Liver (tissue), 9 donors: ENCODE results near the gene CCL16. TPM values are rescaled to one million over a fixed set of nuclear protein-coding genes. Genes with fewer than 3 reads are reported as not detected.
A peak's percentile ranks its signal among the peaks of the same experiment; 100 is the strongest.
"Not testable (repeated sequence)": the region's sequence is repeated elsewhere in the genome, so short reads cannot be mapped to it uniquely, and the experiment has no call there.

Source experiments
- DNase-seq: peaks from one replicate; pipeline ENCODE4 v3.0.0-alpha.2; 2017; ENCODE audit warnings: low spot score
- H3K27ac ChIP-seq, 2 donors: one replicate each; pipeline ENCODE4 v1.7.0; 2013; ENCODE audit warnings: inconsistent platforms in 2 of 2, low read length in 2 of 2, control low read depth in 1 of 2, low read depth in 1 of 2, mild to moderate bottlenecking in 1 of 2
- H3K27me3 ChIP-seq, 4 donors: one replicate each; pipeline versions ENCODE4 v1.6.1 to v1.7.0; 2013; ENCODE audit warnings: low read length in 3 of 4, inconsistent platforms in 1 of 4, mild to moderate bottlenecking in 1 of 4, moderate library complexity in 1 of 4; ENCODE audit not compliant: control insufficient read depth in 4 of 4, insufficient read depth in 4 of 4
- H3K36me3 ChIP-seq, 4 donors: one replicate each; pipeline versions ENCODE4 v1.6.1 to v1.7.0; 2013; ENCODE audit warnings: low read length in 3 of 4, mild to moderate bottlenecking in 3 of 4, low read depth in 1 of 4, moderate library complexity in 1 of 4; ENCODE audit not compliant: control insufficient read depth in 4 of 4, insufficient read depth in 3 of 4
- H3K4me1 ChIP-seq, 4 donors: one replicate each; pipeline versions ENCODE4 v1.6.1 to v1.7.0; 2013; ENCODE audit warnings: low read length in 3 of 4, mild to moderate bottlenecking in 3 of 4, moderate library complexity in 1 of 4; ENCODE audit not compliant: control insufficient read depth in 4 of 4, insufficient read depth in 4 of 4
- H3K4me3 ChIP-seq, 3 donors: one replicate each; pipeline versions ENCODE4 v1.6.1 to v1.7.0; 2013; ENCODE audit warnings: low read length in 3 of 3, control low read depth in 1 of 3, low read depth in 1 of 3, mild to moderate bottlenecking in 1 of 3
- H3K9ac ChIP-seq, 2 donors: one replicate each; pipeline ENCODE4 v1.7.0; 2013; ENCODE audit warnings: low read length in 2 of 2, mild to moderate bottlenecking in 2 of 2, moderate library complexity in 2 of 2, control low read depth in 1 of 2, low read depth in 1 of 2
- H3K9me3 ChIP-seq, 4 donors: one replicate each; pipeline versions ENCODE4 v1.6.1 to v1.7.0; 2013; ENCODE audit warnings: low read length in 3 of 4; ENCODE audit not compliant: control insufficient read depth in 4 of 4
- EGR1 ChIP-seq, 2 donors: IDR thresholded peaks; 2 replicates each; pipeline ENCODE4 v1.6.1; 2016 to 2018; ENCODE audit warnings: antibody characterized with exemption in 2 of 2, low read depth in 2 of 2
- FOXA2 ChIP-seq: IDR thresholded peaks from 2 replicates; pipeline ENCODE4 v1.6.1; 2016; ENCODE audit warnings: antibody characterized with exemption
- GABPA ChIP-seq, 2 donors: IDR thresholded peaks in 1 of 2; conservative IDR thresholded peaks in 1 of 2; 2 replicates each; pipeline ENCODE4 v1.6.1; 2016; ENCODE audit warnings: antibody characterized with exemption in 2 of 2, mild to moderate bottlenecking in 1 of 2, moderate library complexity in 1 of 2
- HNF4A ChIP-seq, 2 donors: conservative IDR thresholded peaks; 2 replicates each; pipeline ENCODE4 v1.6.1; 2016; ENCODE audit warnings: antibody characterized with exemption in 2 of 2, mild to moderate bottlenecking in 2 of 2
- HNF4G ChIP-seq: IDR thresholded peaks from 2 replicates; pipeline ENCODE4 v1.6.1; 2016; ENCODE audit warnings: antibody characterized with exemption
- JUND ChIP-seq, 2 donors: IDR thresholded peaks; 2 replicates each; pipeline ENCODE4 v1.6.1; 2016; ENCODE audit warnings: antibody characterized with exemption in 2 of 2
- MAX ChIP-seq: IDR thresholded peaks from 2 replicates; pipeline ENCODE4 v1.6.1; 2016; ENCODE audit warnings: antibody characterized with exemption
- NR2F2 ChIP-seq: IDR thresholded peaks from 2 replicates; pipeline ENCODE4 v1.6.1; 2016; ENCODE audit warnings: antibody characterized with exemption
- RAD21 ChIP-seq, 2 donors: IDR thresholded peaks; 2 replicates each; pipeline ENCODE4 v1.6.1; 2016; ENCODE audit warnings: antibody characterized with exemption in 2 of 2, mild to moderate bottlenecking in 2 of 2
- RXRA ChIP-seq, 2 donors: IDR thresholded peaks; 2 replicates each; pipeline ENCODE4 v1.6.1; 2017 to 2018; ENCODE audit warnings: antibody characterized with exemption in 2 of 2, mild to moderate bottlenecking in 1 of 2
- SP1 ChIP-seq: IDR thresholded peaks from 2 replicates; pipeline ENCODE4 v1.6.1; 2018; ENCODE audit warnings: antibody characterized with exemption, mild to moderate bottlenecking
- WGBS: extraction: QIAGEN DNeasy Blood & Tissue Kit; methylation state at CpG from one replicate; pipeline ENCODE4 v1.1.7; 2013; 5-methylcytosine and 5-hydroxymethylcytosine counted together
- polyA plus RNA-seq, 2 donors: library from polyadenylated mRNA; stranded (reverse) in 1 of 2; unstranded in 1 of 2; fragments of 200-250 nt in 1 of 2; fragments of >200 nt in 1 of 2; fragmentation: Nextera tagmentation in 1 of 2; extraction: Ambion mirVana in 1 of 2; gene quantifications; one replicate each; pipeline versions ENCODE4 v1.2.1 to v1.2.3, GENCODE V29; 2013 to 2015
- total RNA-seq, 2 donors: library from RNA; depleted of rRNA; stranded (reverse); fragments of >200 nt; gene quantifications; one replicate each; pipeline ENCODE4 v1.2.3, GENCODE V29; 2014
- donor health status: healthy.
- donor health status: healthy.
- donor health status: healthy.
- donor health status: healthy.
- donor health status: healthy.

CCL16 gene
- total and polyA plus RNA-seq, 4 donors = 0.65 to 22.3 (median 14.9) TPM

DNA sequence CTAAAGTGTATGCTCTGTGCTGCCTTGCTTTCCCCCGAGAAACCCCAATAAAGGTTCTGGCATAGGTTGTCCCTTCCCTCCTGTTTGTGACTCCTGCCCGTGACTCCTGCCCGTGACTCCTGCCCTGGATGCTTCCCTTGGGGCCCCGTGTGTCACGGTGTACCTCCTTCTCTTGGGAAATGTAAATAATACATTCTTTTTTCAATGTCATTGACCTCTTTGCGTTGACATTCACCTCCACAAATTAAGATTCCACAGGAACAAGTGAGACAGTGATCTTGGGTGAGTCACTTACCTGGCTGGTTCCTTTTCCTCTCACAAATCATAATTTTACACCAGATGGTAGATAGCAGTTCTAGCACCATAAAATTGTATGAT is 19.4 kb upstream of the CCL16 start:
- peak overlapping the region; percentile 34 to 68 (median 62) for H3K4me3 ChIP-seq
- TF ChIP-seq RAD21 (IDR thresholded peaks at IDR 0.05) = no peak
- peak; percentile 17 to 36 for TF ChIP-seq RXRA (IDR thresholded peaks at IDR 0.05)
- peak in 1 of 2 donors; percentile 13 for TF ChIP-seq JUND (IDR thresholded peaks at IDR 0.05)

DNA sequence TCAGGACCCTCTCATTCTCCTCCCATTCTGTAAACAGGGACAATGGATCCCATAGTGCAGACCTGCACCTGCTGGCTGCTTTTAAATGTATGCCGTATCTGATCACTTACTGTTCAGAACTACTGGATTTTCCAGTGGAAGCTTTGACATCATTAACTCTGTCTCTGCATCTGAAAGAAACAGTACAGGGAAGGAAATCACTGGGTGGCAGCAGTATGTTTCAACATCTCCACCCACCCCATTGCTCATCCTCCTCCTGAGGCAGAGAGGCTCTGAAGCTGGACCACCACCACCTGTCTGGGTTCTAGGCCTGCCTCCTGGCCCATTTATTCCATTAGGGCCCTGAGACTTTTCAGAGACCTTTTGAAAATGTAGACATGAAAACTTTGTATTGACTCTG is 17.5 kb upstream of the CCL16 start:
- WGBS = 92% methylated on average over 1 of the region's 1 CpG
- Histone ChIP-seq H3K27ac (no peak overlapping the region), H3K4me3 (no peak overlapping the region), H3K9ac (no peak overlapping the region), H3K36me3 (peaks cover 0 to 7% (median 3%) of the 10 kb centered on the region in 4 donors), H3K9me3 (no peaks in the 10 kb centered on the region), H3K27me3 (no peaks in the 10 kb centered on the region), H3K4me1 (peaks cover 1 to 48% (median 26%) of the 10 kb centered on the region in 4 donors)
- no peak for TF ChIP-seq JUND (IDR thresholded peaks at IDR 0.05)
- TF ChIP-seq SP1 = no peak
- no peak for TF ChIP-seq HNF4G
- TF ChIP-seq RXRA (IDR thresholded peaks at IDR 0.05) = no peak
- no peak for TF ChIP-seq NR2F2
- TF ChIP-seq EGR1 (IDR thresholded peaks at IDR 0.05; ENCODE audit: low read depth in 2 of 2) = no peak
- DNase-seq = peak; percentile 5

More for the DNA sequence above, 19.4 kb upstream of the CCL16 start:
- Histone ChIP-seq H3K9me3 (no peaks in the 10 kb centered on the region), H3K36me3 (peaks cover 0 to 7% (median 3%) of the 10 kb centered on the region in 4 donors), H3K27ac (peak overlapping the region; percentile 83 to 93), H3K27me3 (no peaks in the 10 kb centered on the region), H3K9ac (peak overlapping the region; percentile 84 to 87), H3K4me1 (peaks cover 1 to 47% (median 31%) of the 10 kb centered on the region in 4 donors)
- WGBS = 37% methylated on average over 6 of the region's 6 CpGs
- DNase-seq = peak; percentile 37

- no peaks in the 10 kb centered on the region for H3K27me3 ChIP-seq
- H3K36me3 ChIP-seq = peaks cover 0 to 7% (median 3%) of the 10 kb centered on the region in 4 donors
- H3K9me3 ChIP-seq = no peaks in the 10 kb centered on the region
- H3K4me1 ChIP-seq = peaks cover 1 to 43% (median 21%) of the 10 kb centered on the region in 4 donors
- 85% methylated on average over 11 of the region's 11 CpGs for WGBS
- H3K27ac ChIP-seq = no peak overlapping the region
- DNase-seq = peak; percentile 25
- H3K4me3 ChIP-seq = no peak overlapping the region
- no peak overlapping the region for H3K9ac ChIP-seq
- TF ChIP-seq EGR1 (IDR thresholded peaks at IDR 0.05; ENCODE audit: low read depth in 2 of 2) (no peak), HNF4G (no peak), MAX (no peak), HNF4A (conservative IDR thresholded peaks at IDR 0.05) (no peak), NR2F2 (no peak), RXRA (IDR thresholded peaks at IDR 0.05) (no peak), FOXA2 (no peak), GABPA (IDR thresholded peaks at IDR 0.05 in 1 of 2, conservative IDR thresholded peaks at IDR 0.05 in 1 of 2) (no peak)
Measured at GRCh38 chr17:35998018-35998545, 16.8 kb upstream of the CCL16 start.

- DNase-seq, H3K27ac ChIP-seq, H3K9ac ChIP-seq, H3K9me3 ChIP-seq, H3K36me3 ChIP-seq, H3K4me3 ChIP-seq, H3K27me3 ChIP-seq: not testable (repeated sequence)
- WGBS = 72% methylated on average over 2 of the region's 2 CpGs
- peaks cover 3 to 37% (median 24%) of the 10 kb centered on the region in 4 donors for H3K4me1 ChIP-seq
Measured at GRCh38 chr17:35995346-35995745, 14.0 kb upstream of the CCL16 start.
